GM23338 (cell line): ENCODE data around the gene BEST1. TPM values are rescaled to one million over a fixed set of nuclear protein-coding genes. Genes with fewer than 3 reads are reported as not detected.

Experiments used
- ATAC-seq: fragments of 200-7000 bp; cut with Tn5 transposase; 3 replicates; pipeline ENCODE4 v1.9.1; 2020
- DNase-seq: peaks from one replicate; pipeline ENCODE4 v3.0.0-alpha.2; 2015; ENCODE audit warnings: low spot score
- H2AFZ ChIP-seq: fragments of 200-600 bp; sonication (generic); 2 replicates; pipeline ENCODE4 v1.8.0; 2016; ENCODE audit warnings: antibody characterized with exemption, mild to moderate bottlenecking, moderate library complexity
- H3F3A ChIP-seq: fragments of 200-600 bp; sonication (generic); replicated peaks from 2 replicates; pipeline ENCODE4 v1.8.0; 2017; ENCODE audit warnings: antibody characterized with exemption, mixed run types, low read depth
- H3K27ac ChIP-seq: fragments of 200-600 bp; sonication (generic); 2 replicates; pipeline ENCODE4 v1.6.1; 2016; ENCODE audit warnings: low read depth
- H3K27me3 ChIP-seq: fragments of 200-600 bp; sonication (generic); 2 replicates; pipeline ENCODE4 v1.8.0; 2016; ENCODE audit warnings: mild to moderate bottlenecking, mixed run types, moderate library complexity; ENCODE audit not compliant: insufficient read depth
- H3K36me3 ChIP-seq: fragments of 200-600 bp; sonication (generic); 2 replicates; pipeline ENCODE4 v1.8.0; 2016; ENCODE audit warnings: mild to moderate bottlenecking; ENCODE audit not compliant: insufficient read depth
- H3K4me1 ChIP-seq: fragments of 200-600 bp; sonication (generic); 2 replicates; pipeline ENCODE4 v1.8.0; 2016; ENCODE audit warnings: mild to moderate bottlenecking, moderate library complexity; ENCODE audit not compliant: insufficient read depth
- H3K4me2 ChIP-seq: fragments of 200-600 bp; sonication (generic); 2 replicates; pipeline ENCODE4 v1.7.1; 2017; ENCODE audit warnings: mixed run types
- H3K4me3 ChIP-seq: fragments of 200-600 bp; sonication (generic); 2 replicates; pipeline ENCODE4 v1.6.1; 2016; ENCODE audit warnings: mixed run types
- H3K79me2 ChIP-seq: fragments of 200-600 bp; sonication (generic); replicated peaks from 2 replicates; pipeline ENCODE4 v1.8.0; 2017; ENCODE audit warnings: mild to moderate bottlenecking; ENCODE audit not compliant: insufficient read depth
- H3K9me2 ChIP-seq: fragments of 200-600 bp; sonication (generic); 2 replicates; pipeline ENCODE4 v1.8.0; 2017; ENCODE audit not compliant: insufficient read depth
- H4K20me1 ChIP-seq: fragments of 200-600 bp; sonication (generic); replicated peaks from 2 replicates; pipeline ENCODE4 v1.8.0; 2017; ENCODE audit warnings: mild to moderate bottlenecking; ENCODE audit not compliant: insufficient read depth
- H3K27ac Mint-ChIP-seq: 2 replicates; pipeline ENCODE4 v1.8.0; 2020; ENCODE audit warnings: inconsistent platforms, mild to moderate bottlenecking, moderate library complexity, mixed read lengths
- H3K27me3 Mint-ChIP-seq: 3 replicates; pipeline ENCODE4 v1.8.0; 2022; ENCODE audit warnings: low read depth, mild to moderate bottlenecking, moderate library complexity, mixed read lengths, inconsistent platforms; ENCODE audit not compliant: insufficient read depth, poor library complexity
- H3K36me3 Mint-ChIP-seq: 3 replicates; pipeline ENCODE4 v1.8.0; 2021; ENCODE audit warnings: low read depth, mild to moderate bottlenecking, inconsistent platforms, moderate library complexity, mixed read lengths
- H3K4me1 Mint-ChIP-seq: 3 replicates; pipeline ENCODE4 v1.8.0; 2020; ENCODE audit warnings: mild to moderate bottlenecking, inconsistent platforms, mixed read lengths
- H3K4me3 Mint-ChIP-seq: 3 replicates; pipeline ENCODE4 v1.8.0; 2021; ENCODE audit warnings: moderate library complexity, mild to moderate bottlenecking, inconsistent platforms, mixed read lengths
- H3K9me3 Mint-ChIP-seq: 3 replicates; pipeline ENCODE4 v1.8.0; 2020; ENCODE audit warnings: moderate library complexity, mild to moderate bottlenecking, inconsistent platforms, mixed read lengths
- CREB1 ChIP-seq: fragments of 250-450 bp; sonication (Bioruptor Pico); IDR thresholded peaks from 2 replicates; pipeline ENCODE4 v1.5.0; 2020; ENCODE audit warnings: low read depth, mild to moderate bottlenecking, moderate library complexity
- CTCF ChIP-seq, 2 experiments: fragments of 200-600 bp in 1 of 2; sonication (generic) in 1 of 2; conservative IDR thresholded peaks; 2 replicates each; pipeline versions ENCODE4 v1.5.1 to v1.6.1; 2016 to 2017; ENCODE audit warnings: antibody characterized with exemption in 2 of 2, low read depth in 2 of 2, mild to moderate bottlenecking in 2 of 2, moderate library complexity in 1 of 2
- ETS1 ChIP-seq: IDR thresholded peaks from 2 replicates; pipeline ENCODE4 v1.6.1; 2016; ENCODE audit warnings: antibody characterized with exemption
- EZH2phosphoT487 ChIP-seq: fragments of 200-600 bp; sonication (generic); IDR thresholded peaks from one replicate; pipeline ENCODE4 v1.8.1; 2018; ENCODE audit warnings: antibody characterized with exemption; ENCODE audit not compliant: unreplicated experiment
- POLR2AphosphoS5 ChIP-seq: IDR thresholded peaks from 2 replicates; pipeline ENCODE4 v1.6.1; 2016; ENCODE audit warnings: antibody characterized with exemption, low read depth
- REST ChIP-seq: IDR thresholded peaks from one replicate; pipeline ENCODE4 v1.6.1; 2018; ENCODE audit warnings: antibody characterized with exemption; ENCODE audit not compliant: unreplicated experiment
- ZNF114 ChIP-seq: fragments of 250-450 bp; sonication (Bioruptor Pico); IDR thresholded peaks from 2 replicates; pipeline ENCODE4 v1.5.0; 2020; ENCODE audit warnings: mild to moderate bottlenecking, moderate library complexity
- ZNF331 ChIP-seq: fragments of 250-450 bp; sonication (Bioruptor Pico); IDR thresholded peaks from 2 replicates; pipeline ENCODE4 v1.5.0; 2020; ENCODE audit warnings: low read depth, mild to moderate bottlenecking, moderate library complexity
- polyA plus RNA-seq: library from polyadenylated mRNA; unstranded; fragments of >200 nt; fragmentation: Nextera tagmentation; extraction: Ambion mirVana; gene quantifications from 2 replicates; pipeline ENCODE4 v1.2.1, GENCODE V29; 2016
- total RNA-seq: library from RNA; depleted of rRNA; stranded (reverse); fragments of >200 nt; shearing (Covaris generic); gene quantifications from 2 replicates; pipeline ENCODE4 v1.2.3, GENCODE V29; 2014

The BEST1 gene
- total and polyA plus RNA-seq, 2 experiments from 2014 or later: 0.35 to 0.44 TPM

DNA sequence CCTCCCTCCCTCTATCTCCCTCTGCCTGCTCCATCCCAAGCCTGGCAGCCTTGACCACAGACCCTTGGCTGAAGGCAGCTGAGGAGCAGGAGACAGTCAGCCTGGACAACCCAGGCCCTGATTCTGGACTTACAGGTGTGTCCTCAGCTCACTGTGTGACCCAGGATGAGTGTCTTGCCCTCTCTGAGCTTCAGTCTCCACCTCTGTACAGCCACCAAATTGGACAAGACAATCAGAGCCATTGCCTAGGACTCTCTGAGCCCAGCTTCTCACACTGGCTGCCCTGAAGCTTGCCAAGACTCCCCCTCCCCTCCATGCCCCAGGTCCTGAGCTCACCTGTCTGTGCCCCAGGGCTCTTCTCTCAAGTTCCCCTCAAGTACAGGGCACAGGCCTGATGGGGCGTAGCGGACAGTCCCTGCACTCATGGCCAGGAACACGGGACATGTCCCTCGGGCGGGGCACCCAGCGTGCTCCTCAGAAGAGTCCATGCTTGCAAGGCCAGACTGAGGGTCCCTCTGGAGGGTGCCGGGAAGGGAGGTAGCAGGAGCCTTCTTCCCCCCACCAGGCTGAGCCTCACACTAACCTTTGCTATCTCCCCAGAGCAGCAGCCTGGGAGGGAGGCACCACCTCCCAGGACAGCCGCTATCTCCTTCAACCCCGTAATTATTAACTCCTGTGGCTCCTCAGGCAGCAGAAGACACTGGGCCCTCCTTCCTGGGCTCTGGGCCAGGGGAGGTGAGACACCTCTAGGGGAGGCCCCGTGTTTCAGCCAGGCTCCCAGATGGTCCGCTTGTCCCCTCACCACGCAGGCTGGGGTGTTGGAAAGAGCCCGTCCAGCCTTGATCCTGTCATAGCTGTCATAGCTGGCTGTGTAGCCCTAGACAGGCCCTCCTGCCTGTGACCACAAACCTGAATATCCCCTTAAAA lies 30.2 kb upstream of the BEST1 start:
- H3K4me1 ChIP-seq: peaks cover 21% of the 10 kb centered on the region
- no peaks in the 10 kb centered on the region for H3K79me2 ChIP-seq
- no peak overlapping the region for H2AFZ ChIP-seq
- no peak overlapping the region for H3K4me2 ChIP-seq
- Mint-ChIP-seq H3K4me1 (peaks cover 34% of the 10 kb centered on the region), H3K36me3 (no peaks in the 10 kb centered on the region; the same call in 2 of the 3 replicates), H3K4me3 (no peak overlapping the region), H3K27me3 (peaks cover 40% of the 10 kb centered on the region), H3K9me3 (no peaks in the 10 kb centered on the region; the same call in 2 of the 3 replicates), H3K27ac (no peak overlapping the region)
- DNase-seq (no peak), ATAC-seq (no peak)
- no peaks in the 10 kb centered on the region for H3K36me3 ChIP-seq
- no peaks in the 10 kb centered on the region for H4K20me1 ChIP-seq
- peaks cover 23% of the 10 kb centered on the region for H3K27me3 ChIP-seq
- TF ChIP-seq CREB1: no peak
- TF ChIP-seq ETS1: no peak
- no peak for TF ChIP-seq CTCF (conservative IDR thresholded peaks at IDR 0.05; ENCODE audit: low read depth in 2 of 2)
- no peak for TF ChIP-seq EZH2phosphoT487
- TF ChIP-seq ZNF331: no peak
- TF ChIP-seq REST: no peak
- no peak for TF ChIP-seq ZNF114 (CRISPR knock-in tag)
- no peak for TF ChIP-seq POLR2AphosphoS5
- no peak overlapping the region for H3K4me3 ChIP-seq
- peaks cover 7% of the 10 kb centered on the region; the same call in 1 of the 2 replicates for H3F3A ChIP-seq
- no peak overlapping the region for H3K27ac ChIP-seq
- no peaks in the 10 kb centered on the region for H3K9me2 ChIP-seq
